Fibroblast of the aortic adventitia (primary cell): ENCODE measurements around the gene FBXL17. TPM values are rescaled to one million over a fixed set of nuclear protein-coding genes. Genes with fewer than 3 reads are reported as not detected.

Source experiments
- DNase-seq: peaks from one replicate; pipeline ENCODE4 v3.0.0-alpha.2; 2010; ENCODE audit warnings: low read depth
- H3K4me3 ChIP-seq: 2 replicates; pipeline ENCODE4 v1.5.1; 2011; ENCODE audit warnings: low read depth, mild to moderate bottlenecking, control low read depth, low read length, moderate library complexity
- total RNA-seq: library from RNA; depleted of rRNA; stranded (reverse); fragments of >200 nt; gene quantifications from 2 replicates; pipeline ENCODE4 v1.2.3, GENCODE V29; 2012; ENCODE audit warnings: low replicate concordance
- TF ChIP-seq, protein P1 (sequence below): IDR thresholded peaks from 2 replicates; pipeline ENCODE4 v1.5.1; 2011; ENCODE audit warnings: mild to moderate bottlenecking, low read length, control low read depth, inconsistent platforms; ENCODE audit not compliant: insufficient read depth

Gene FBXL17
- total RNA-seq, 1 donor = 19.7 TPM

DNA sequence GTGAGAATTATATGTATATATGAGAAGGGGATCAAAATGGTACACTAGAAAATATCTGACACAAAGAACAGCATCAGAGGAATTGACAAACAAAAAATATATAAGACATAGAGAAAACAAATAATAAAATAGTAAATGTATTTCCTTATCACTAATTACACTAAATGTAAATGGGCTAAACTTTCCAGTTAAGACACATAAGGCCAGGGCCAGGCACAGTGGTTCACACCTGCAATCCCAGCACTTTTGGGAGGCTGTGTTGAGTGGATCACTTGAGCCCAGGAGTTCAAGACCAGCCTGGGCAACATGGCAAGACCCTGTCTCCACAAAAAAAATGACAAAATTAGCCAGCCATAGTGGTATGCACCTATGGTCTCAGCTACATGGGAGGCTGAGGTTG is 8.5 kb downstream of the FBXL17 start:
- DNase-seq = no peak
- H3K4me3 ChIP-seq = no peak overlapping the region
- TF ChIP-seq, protein P1, sequence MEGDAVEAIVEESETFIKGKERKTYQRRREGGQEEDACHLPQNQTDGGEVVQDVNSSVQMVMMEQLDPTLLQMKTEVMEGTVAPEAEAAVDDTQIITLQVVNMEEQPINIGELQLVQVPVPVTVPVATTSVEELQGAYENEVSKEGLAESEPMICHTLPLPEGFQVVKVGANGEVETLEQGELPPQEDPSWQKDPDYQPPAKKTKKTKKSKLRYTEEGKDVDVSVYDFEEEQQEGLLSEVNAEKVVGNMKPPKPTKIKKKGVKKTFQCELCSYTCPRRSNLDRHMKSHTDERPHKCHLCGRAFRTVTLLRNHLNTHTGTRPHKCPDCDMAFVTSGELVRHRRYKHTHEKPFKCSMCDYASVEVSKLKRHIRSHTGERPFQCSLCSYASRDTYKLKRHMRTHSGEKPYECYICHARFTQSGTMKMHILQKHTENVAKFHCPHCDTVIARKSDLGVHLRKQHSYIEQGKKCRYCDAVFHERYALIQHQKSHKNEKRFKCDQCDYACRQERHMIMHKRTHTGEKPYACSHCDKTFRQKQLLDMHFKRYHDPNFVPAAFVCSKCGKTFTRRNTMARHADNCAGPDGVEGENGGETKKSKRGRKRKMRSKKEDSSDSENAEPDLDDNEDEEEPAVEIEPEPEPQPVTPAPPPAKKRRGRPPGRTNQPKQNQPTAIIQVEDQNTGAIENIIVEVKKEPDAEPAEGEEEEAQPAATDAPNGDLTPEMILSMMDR = no peak

DNA sequence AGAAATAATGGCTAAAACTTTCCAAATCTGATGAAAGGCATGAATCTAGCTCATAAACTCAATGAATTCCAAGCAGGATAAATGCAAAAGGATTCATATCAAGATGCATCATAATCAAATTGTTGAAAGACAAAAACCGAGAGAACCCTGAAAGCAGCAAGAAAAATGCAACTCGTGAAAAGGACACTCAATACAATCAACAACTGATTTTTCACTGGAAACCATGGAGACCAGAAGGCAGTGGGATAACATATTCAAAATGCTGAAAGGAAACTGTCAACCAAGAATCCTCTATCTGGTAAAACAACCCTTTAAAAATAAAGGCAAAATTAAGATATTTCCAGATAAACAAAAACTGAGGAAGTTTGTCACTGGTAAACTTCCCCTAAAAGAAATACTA is 9.5 kb downstream of the FBXL17 start:
- TF ChIP-seq, protein P1 = no peak
- DNase-seq = no peak
- no peak overlapping the region for H3K4me3 ChIP-seq

DNA sequence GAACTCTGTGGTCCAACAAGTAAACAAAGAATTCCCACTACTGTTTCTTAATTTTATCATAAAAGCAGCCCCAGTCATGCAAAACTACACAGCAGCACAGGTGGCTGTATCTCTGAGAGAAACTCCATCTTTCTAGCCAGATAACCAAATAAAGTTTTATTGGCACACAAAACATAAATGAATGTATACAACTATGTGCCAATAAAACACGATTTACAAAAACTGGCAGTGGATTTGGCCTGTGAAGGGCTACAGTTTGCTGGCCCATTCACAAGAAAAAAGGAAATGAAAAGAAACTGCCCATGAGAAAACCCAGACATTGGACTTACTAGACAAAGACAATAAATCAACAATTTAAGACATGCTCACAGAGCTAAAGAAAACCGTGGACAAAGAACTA is 10.6 kb downstream of the FBXL17 start:
- TF ChIP-seq, protein P1 = no peak
- no peak overlapping the region for H3K4me3 ChIP-seq
- no peak for DNase-seq

DNA sequence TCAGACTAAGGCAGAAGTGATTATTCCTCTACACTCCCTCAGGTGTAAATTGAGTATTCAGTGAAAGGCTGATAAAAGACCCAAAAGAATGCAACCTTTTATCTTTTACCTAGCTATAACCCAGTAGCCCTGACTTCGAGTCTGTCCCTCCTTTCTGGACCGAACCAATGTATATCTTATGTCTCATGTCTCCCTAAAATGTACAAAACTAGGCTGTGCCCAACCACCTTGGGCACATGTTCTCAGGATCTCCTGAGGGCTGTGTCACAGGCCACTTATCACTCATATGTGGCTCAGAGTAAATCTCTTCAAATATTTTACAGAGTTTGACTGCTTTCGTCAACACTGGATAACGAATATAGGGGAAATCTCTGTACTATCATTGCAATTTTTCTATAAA is 12.7 kb downstream of the FBXL17 start:
- DNase-seq = no peak

DNA sequence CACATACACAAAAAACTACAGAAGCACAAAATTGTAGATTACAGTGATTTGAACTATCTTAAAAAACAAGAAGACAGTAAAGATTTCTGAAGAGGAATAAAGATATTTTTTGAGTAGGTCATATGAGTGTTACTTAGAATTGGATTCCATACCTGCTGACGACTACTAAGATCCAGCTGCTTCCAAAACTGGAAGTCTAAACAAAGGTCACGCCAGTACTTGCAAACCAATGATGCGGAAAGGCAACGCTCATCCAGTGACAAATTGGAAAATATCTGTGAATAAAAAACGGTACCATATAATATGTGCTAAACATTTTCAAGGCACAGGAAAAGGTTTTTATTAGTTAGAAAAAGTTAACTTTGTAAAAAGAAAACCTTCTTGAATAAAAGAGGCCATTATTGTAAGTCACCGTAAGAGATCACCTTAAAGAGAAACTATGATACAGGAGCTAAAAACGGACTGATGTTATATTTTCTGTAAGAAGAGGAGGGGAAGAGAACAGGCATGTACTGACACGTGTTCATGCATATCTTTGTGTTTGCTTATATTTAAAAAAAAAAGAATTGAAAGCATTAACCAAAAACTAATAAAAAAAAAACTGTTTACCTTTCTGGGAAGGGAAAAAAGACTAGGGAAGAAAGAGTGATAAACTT is 14.1 kb downstream of the FBXL17 start:
- no peak for DNase-seq
- H3K4me3 ChIP-seq = no peak overlapping the region
- TF ChIP-seq, protein P1 = no peak

More for the DNA sequence above, 12.7 kb downstream of the FBXL17 start:
- no peak overlapping the region for H3K4me3 ChIP-seq
- TF ChIP-seq, protein P1 = no peak

DNA sequence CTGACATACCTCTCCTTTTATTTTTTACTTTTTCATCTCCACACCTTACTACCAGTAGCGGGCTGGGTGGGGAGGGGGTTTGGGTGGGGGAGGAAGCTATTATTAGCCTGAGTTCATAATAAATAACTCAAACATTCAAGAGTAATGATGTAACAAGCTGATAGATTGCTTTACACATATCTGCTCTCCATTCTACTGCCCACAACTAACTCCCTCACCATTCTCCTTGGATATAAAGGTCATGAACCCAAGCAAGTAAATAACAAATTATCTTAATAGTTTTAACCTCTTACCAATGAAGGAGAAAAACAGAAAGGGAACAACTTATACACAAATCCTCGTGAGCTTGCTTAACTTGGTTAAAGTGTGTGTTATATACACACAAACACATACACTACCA is 15.4 kb downstream of the FBXL17 start:
- TF ChIP-seq, protein P1 = no peak
- no peak for DNase-seq
- no peak overlapping the region for H3K4me3 ChIP-seq

DNA sequence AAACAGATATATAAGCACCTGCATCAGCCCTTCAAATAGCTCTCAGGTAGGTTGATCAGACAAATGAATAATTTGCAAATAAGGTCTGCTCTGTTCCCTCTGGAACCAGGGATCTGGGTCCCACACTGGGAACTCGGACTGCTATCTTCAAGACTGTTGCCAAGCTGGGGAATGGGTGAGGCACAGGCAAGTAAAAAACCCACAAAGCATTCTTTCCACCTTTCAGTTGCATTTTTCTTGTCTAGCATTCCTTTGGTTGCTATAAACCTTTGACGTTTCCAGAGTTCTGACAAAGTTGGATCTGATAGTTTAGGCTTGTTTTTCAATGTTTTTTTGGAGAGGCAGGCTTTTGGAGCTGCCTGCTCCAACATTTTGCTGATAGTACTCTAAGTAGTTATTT is 20.1 kb downstream of the FBXL17 start:
- TF ChIP-seq, protein P1 = no peak
- H3K4me3 ChIP-seq = no peak overlapping the region
- peak; percentile 25 for DNase-seq
